Measurements from ENCODE around the gene ZNF669.

The ZNF669 gene

DNA sequence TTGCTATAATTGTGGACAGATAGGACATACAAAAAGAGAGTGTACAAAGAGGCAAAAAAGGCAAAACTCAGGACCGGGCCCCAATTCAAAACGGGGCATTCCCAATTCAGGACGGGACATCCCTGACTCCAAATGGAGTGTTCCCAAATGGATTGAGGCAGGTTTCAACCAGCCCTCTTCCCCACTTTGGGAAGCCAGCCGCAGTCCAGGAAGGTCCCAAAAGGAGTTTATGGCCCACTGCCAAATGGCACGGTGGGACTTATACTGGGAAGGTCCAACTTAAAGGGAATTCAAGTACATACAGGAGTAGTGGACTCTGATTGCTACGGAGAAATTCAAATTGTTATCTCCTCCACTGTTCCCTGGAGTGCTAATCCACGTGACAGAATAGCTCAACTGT is 3.5 kb upstream of the ZNF669 start:
- H3K36me3 ChIP-seq (ENCODE audit: control insufficient read depth, insufficient read depth, low read length), result no peaks in the 10 kb centered on the region
- no peak overlapping the region for H3K4me3 ChIP-seq (ENCODE audit: low read length)
- H3K9ac ChIP-seq (ENCODE audit: low read length), result no peak overlapping the region
- H3K27me3 ChIP-seq (ENCODE audit: control insufficient read depth, insufficient read depth, low read length), result peaks cover 5% of the 10 kb centered on the region
- H3K4me1 ChIP-seq (ENCODE audit: control insufficient read depth, insufficient read depth, low read length), result peaks cover 17% of the 10 kb centered on the region
- H3K9me3 ChIP-seq (ENCODE audit: control insufficient read depth, low read length), result no peaks in the 10 kb centered on the region

GRCh38 chr1:247105966-247106365 is 1.8 kb upstream of the ZNF669 start:
- Histone ChIP-seq H3K27me3 (ENCODE audit: control insufficient read depth, insufficient read depth, low read length) (peaks cover 5% of the 10 kb centered on the region), H3K4me1 (ENCODE audit: control insufficient read depth, insufficient read depth, low read length) (peaks cover 12% of the 10 kb centered on the region), H3K4me3 (ENCODE audit: low read length) (no peak overlapping the region), H3K9ac (ENCODE audit: low read length) (no peak overlapping the region), H3K36me3 (ENCODE audit: control insufficient read depth, insufficient read depth, low read length) (no peaks in the 10 kb centered on the region), H3K9me3 (ENCODE audit: control insufficient read depth, low read length) (peaks cover under 1% of the 10 kb centered on the region)

GRCh38 chr1:247104965-247105364 is 809 bp upstream of the ZNF669 start:
- Histone ChIP-seq H3K9ac (ENCODE audit: low read length) (no peak overlapping the region), H3K9me3 (ENCODE audit: control insufficient read depth, low read length) (peaks cover 4% of the 10 kb centered on the region), H3K4me3 (ENCODE audit: low read length) (no peak overlapping the region), H3K27me3 (ENCODE audit: control insufficient read depth, insufficient read depth, low read length) (no peaks in the 10 kb centered on the region), H3K4me1 (ENCODE audit: control insufficient read depth, insufficient read depth, low read length) (peaks cover 7% of the 10 kb centered on the region), H3K36me3 (ENCODE audit: control insufficient read depth, insufficient read depth, low read length) (peaks cover 6% of the 10 kb centered on the region)

GRCh38 chr1:247102381-247102780 is 1.8 kb downstream of the ZNF669 start:
- H3K36me3 ChIP-seq (ENCODE audit: control insufficient read depth, insufficient read depth, low read length), result peaks cover 6% of the 10 kb centered on the region

GRCh38 chr1:247100676-247101279 is 3.4 kb downstream of the ZNF669 start:
- Histone ChIP-seq H3K9ac (ENCODE audit: low read length) (no peak overlapping the region), H3K4me1 (ENCODE audit: control insufficient read depth, insufficient read depth, low read length) (peaks cover 7% of the 10 kb centered on the region), H3K9me3 (ENCODE audit: control insufficient read depth, low read length) (peaks cover 4% of the 10 kb centered on the region), H3K27me3 (ENCODE audit: control insufficient read depth, insufficient read depth, low read length) (no peaks in the 10 kb centered on the region), H3K36me3 (ENCODE audit: control insufficient read depth, insufficient read depth, low read length) (peaks cover 6% of the 10 kb centered on the region), H3K4me3 (ENCODE audit: low read length) (no peak overlapping the region)

More at GRCh38 chr1:247102381-247102780, 1.8 kb downstream of the ZNF669 start:
- H3K9me3 ChIP-seq (ENCODE audit: control insufficient read depth, low read length), result peaks cover 4% of the 10 kb centered on the region
- no peak overlapping the region for H3K9ac ChIP-seq (ENCODE audit: low read length)
- H3K27me3 ChIP-seq (ENCODE audit: control insufficient read depth, insufficient read depth, low read length), result no peaks in the 10 kb centered on the region
- peaks cover 7% of the 10 kb centered on the region for H3K4me1 ChIP-seq (ENCODE audit: control insufficient read depth, insufficient read depth, low read length)
- no peak overlapping the region for H3K4me3 ChIP-seq (ENCODE audit: low read length)

- Histone ChIP-seq H3K9me3 (ENCODE audit: control insufficient read depth, low read length) (peaks cover 4% of the 10 kb centered on the region), H3K4me3 (ENCODE audit: low read length) (no peak overlapping the region), H3K36me3 (ENCODE audit: control insufficient read depth, insufficient read depth, low read length) (peaks cover 6% of the 10 kb centered on the region), H3K4me1 (ENCODE audit: control insufficient read depth, insufficient read depth, low read length) (no peaks in the 10 kb centered on the region), H3K27me3 (ENCODE audit: control insufficient read depth, insufficient read depth, low read length) (no peaks in the 10 kb centered on the region), H3K9ac (ENCODE audit: low read length) (no peak overlapping the region)
Measured at GRCh38 chr1:247096958-247097357, 7.2 kb downstream of the ZNF669 start.

- Histone ChIP-seq H3K27me3 (ENCODE audit: control insufficient read depth, insufficient read depth, low read length) (no peaks in the 10 kb centered on the region), H3K9ac (ENCODE audit: low read length) (no peak overlapping the region), H3K4me1 (ENCODE audit: control insufficient read depth, insufficient read depth, low read length) (no peaks in the 10 kb centered on the region), H3K9me3 (ENCODE audit: control insufficient read depth, low read length) (peaks cover 4% of the 10 kb centered on the region), H3K36me3 (ENCODE audit: control insufficient read depth, insufficient read depth, low read length) (peaks cover 6% of the 10 kb centered on the region), H3K4me3 (ENCODE audit: low read length) (no peak overlapping the region)
Measured at GRCh38 chr1:247096544-247096943, 7.6 kb downstream of the ZNF669 start.

DNA sequence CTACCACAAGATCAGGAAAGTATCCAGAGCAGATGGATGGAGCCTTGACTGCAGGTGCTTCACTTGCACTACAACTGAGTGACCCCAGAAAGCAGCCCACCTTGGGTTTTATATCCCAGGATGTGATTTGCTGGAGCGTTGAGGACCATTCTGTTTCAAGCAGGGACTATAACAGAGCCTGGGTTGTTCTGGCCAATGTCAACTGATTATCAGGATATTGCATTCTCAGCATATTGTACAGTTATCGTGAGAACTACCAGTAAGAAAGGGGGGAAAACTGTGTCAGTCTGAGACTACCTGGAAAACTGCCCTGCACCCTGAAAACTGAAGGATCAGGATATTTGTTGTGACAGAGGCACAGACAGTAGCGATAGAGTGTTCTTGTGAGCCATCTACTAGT is 8.0 kb downstream of the ZNF669 start:
- Histone ChIP-seq H3K27me3 (ENCODE audit: control insufficient read depth, insufficient read depth, low read length) (no peaks in the 10 kb centered on the region), H3K9me3 (ENCODE audit: control insufficient read depth, low read length) (peaks cover 4% of the 10 kb centered on the region), H3K36me3 (ENCODE audit: control insufficient read depth, insufficient read depth, low read length) (peaks cover 6% of the 10 kb centered on the region), H3K9ac (ENCODE audit: low read length) (no peak overlapping the region), H3K4me1 (ENCODE audit: control insufficient read depth, insufficient read depth, low read length) (no peaks in the 10 kb centered on the region), H3K4me3 (ENCODE audit: low read length) (no peak overlapping the region)

- no peak overlapping the region for H3K4me3 ChIP-seq (ENCODE audit: low read length)
- H3K4me1 ChIP-seq (ENCODE audit: control insufficient read depth, insufficient read depth, low read length), result no peaks in the 10 kb centered on the region
- H3K9ac ChIP-seq (ENCODE audit: low read length), result no peak overlapping the region
- no peaks in the 10 kb centered on the region for H3K36me3 ChIP-seq (ENCODE audit: control insufficient read depth, insufficient read depth, low read length)
- H3K27me3 ChIP-seq (ENCODE audit: control insufficient read depth, insufficient read depth, low read length), result no peaks in the 10 kb centered on the region
- H3K9me3 ChIP-seq (ENCODE audit: control insufficient read depth, low read length), result no peaks in the 10 kb centered on the region
Measured at GRCh38 chr1:247090455-247090854, 13.7 kb downstream of the ZNF669 start.

- Histone ChIP-seq H3K9ac (ENCODE audit: low read length) (no peak overlapping the region), H3K9me3 (ENCODE audit: control insufficient read depth, low read length) (no peaks in the 10 kb centered on the region), H3K4me3 (ENCODE audit: low read length) (no peak overlapping the region), H3K36me3 (ENCODE audit: control insufficient read depth, insufficient read depth, low read length) (no peaks in the 10 kb centered on the region), H3K4me1 (ENCODE audit: control insufficient read depth, insufficient read depth, low read length) (no peaks in the 10 kb centered on the region), H3K27me3 (ENCODE audit: control insufficient read depth, insufficient read depth, low read length) (no peaks in the 10 kb centered on the region)
Measured at GRCh38 chr1:247089616-247090375, 14.4 kb downstream of the ZNF669 start.

DNA sequence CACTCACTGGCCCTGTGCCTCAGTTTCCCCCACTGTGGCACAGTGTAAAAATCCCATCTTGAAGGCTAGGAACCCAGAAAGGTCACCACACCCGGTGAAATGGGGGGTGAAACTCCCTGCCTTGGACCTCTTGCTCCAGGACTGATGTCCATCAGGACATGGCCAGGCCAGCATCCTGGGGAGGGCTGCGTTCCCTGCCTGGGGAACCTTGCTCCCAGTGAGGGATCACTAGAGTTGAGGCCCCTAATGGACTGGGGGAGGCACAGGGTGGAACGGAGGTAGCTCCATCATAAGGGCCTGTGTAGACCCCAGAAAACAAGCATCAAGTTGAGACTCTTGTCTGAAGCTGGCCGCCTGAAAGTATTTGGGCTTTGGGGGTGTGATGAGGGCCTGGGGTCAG is 15.2 kb downstream of the ZNF669 start:
- H3K4me3 ChIP-seq (ENCODE audit: low read length), result no peak overlapping the region
- no peaks in the 10 kb centered on the region for H3K9me3 ChIP-seq (ENCODE audit: control insufficient read depth, low read length)
- H3K36me3 ChIP-seq (ENCODE audit: control insufficient read depth, insufficient read depth, low read length), result no peaks in the 10 kb centered on the region
- H3K9ac ChIP-seq (ENCODE audit: low read length), result no peak overlapping the region
- no peaks in the 10 kb centered on the region for H3K27me3 ChIP-seq (ENCODE audit: control insufficient read depth, insufficient read depth, low read length)
- H3K4me1 ChIP-seq (ENCODE audit: control insufficient read depth, insufficient read depth, low read length), result no peaks in the 10 kb centered on the region

DNA sequence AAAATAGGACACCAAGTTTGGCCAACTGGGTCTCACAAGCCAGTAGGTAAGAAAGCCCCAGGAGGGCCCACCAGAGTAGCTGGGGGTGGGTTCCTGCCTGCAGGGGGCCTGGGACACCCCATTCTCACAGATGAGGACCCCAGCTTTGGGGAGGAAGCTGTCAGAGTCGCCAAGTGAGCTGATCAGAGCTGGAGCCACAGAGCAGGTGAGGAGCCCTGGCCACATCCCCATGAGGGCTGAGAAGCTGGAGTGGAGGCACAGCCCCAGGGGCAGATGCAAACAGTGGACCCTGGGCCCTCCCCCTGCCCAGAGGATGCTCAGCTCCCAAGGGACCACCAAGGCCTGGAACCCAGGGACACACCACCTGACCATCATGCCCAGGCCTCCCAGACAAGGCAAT is 16.9 kb downstream of the ZNF669 start:
- no peak overlapping the region for H3K9ac ChIP-seq (ENCODE audit: low read length)
- no peaks in the 10 kb centered on the region for H3K4me1 ChIP-seq (ENCODE audit: control insufficient read depth, insufficient read depth, low read length)
- H3K27me3 ChIP-seq (ENCODE audit: control insufficient read depth, insufficient read depth, low read length), result no peaks in the 10 kb centered on the region
- no peaks in the 10 kb centered on the region for H3K9me3 ChIP-seq (ENCODE audit: control insufficient read depth, low read length)
- no peaks in the 10 kb centered on the region for H3K36me3 ChIP-seq (ENCODE audit: control insufficient read depth, insufficient read depth, low read length)
- H3K4me3 ChIP-seq (ENCODE audit: low read length), result no peak overlapping the region
